Esophagus muscularis mucosa (tissue), 4 donors: ENCODE measurements around the gene PODXL2. TPM values are rescaled to one million over a fixed set of nuclear protein-coding genes. Genes with fewer than 3 reads are reported as not detected.

Experiments
- DNase-seq: peaks from one replicate; pipeline ENCODE4 v3.0.0-alpha.2; 2017; ENCODE audit errors: extremely low spot score
- H3K27ac ChIP-seq, 4 donors: fragments of 200-600 bp; sonication (generic); replicated peaks in 1 of 4; 1 replicate in 3 of 4; 2 replicates in 1 of 4; pipeline ENCODE4 v1.5.1; 2016 to 2019; ENCODE audit warnings: mild to moderate bottlenecking in 1 of 4
- H3K27me3 ChIP-seq, 4 donors: fragments of 200-600 bp; sonication (generic); one replicate each; pipeline versions ENCODE4 v1.5.1 to v1.6.0; 2016 to 2019
- H3K36me3 ChIP-seq, 4 donors: fragments of 200-600 bp; sonication (generic); one replicate each; pipeline ENCODE4 v1.5.1; 2016 to 2019
- H3K4me1 ChIP-seq, 4 donors: fragments of 200-600 bp; sonication (generic); one replicate each; pipeline ENCODE4 v1.5.1; 2016 to 2019
- H3K4me3 ChIP-seq, 4 donors: fragments of 200-600 bp; sonication (generic); 1 replicate in 2 of 4; 2 replicates in 2 of 4; pipeline ENCODE4 v1.5.1; 2016 to 2019; ENCODE audit warnings: mild to moderate bottlenecking in 4 of 4, moderate library complexity in 1 of 4
- H3K9me3 ChIP-seq, 4 donors: fragments of 200-600 bp; sonication (generic); 1 replicate in 3 of 4; 2 replicates in 1 of 4; pipeline ENCODE4 v1.5.1; 2016 to 2019
- CTCF ChIP-seq, 3 experiments: fragments of 200-600 bp in 2 of 3; fragments of 450-650 bp in 1 of 3; sonication (generic) in 2 of 3; IDR thresholded peaks; one replicate each; pipeline ENCODE4 v1.5.1; 2017 to 2019; ENCODE audit warnings: antibody characterized with exemption in 3 of 3, mild to moderate bottlenecking in 2 of 3, moderate library complexity in 1 of 3
- EP300 ChIP-seq: sonication (generic); formaldehyde crosslinking; IDR thresholded peaks from one replicate; pipeline ENCODE4 v1.6.1; 2017; ENCODE audit warnings: antibody characterized with exemption
- POLR2A ChIP-seq: fragments of 450-650 bp; IDR thresholded peaks from one replicate; pipeline ENCODE4 v1.6.1; 2017; ENCODE audit warnings: antibody characterized with exemption, moderate library complexity, mild to moderate bottlenecking, low read depth
- POLR2AphosphoS5 ChIP-seq, 2 donors: sonication (generic); formaldehyde crosslinking; IDR thresholded peaks; one replicate each; pipeline ENCODE4 v1.6.1; 2017; ENCODE audit warnings: antibody characterized with exemption in 2 of 2
- WGBS: methylation state at CpG from one replicate; pipeline ENCODE4 v1.1.5; 2018; 5-methylcytosine and 5-hydroxymethylcytosine counted together
- intact Hi-C: fragments of 100-400 bp; cut with DNase I; formaldehyde crosslinking; loops from one replicate; pipeline ENCODE4 v1.15.1; 2023
- total RNA-seq, 4 donors: library from RNA; depleted of rRNA; stranded (reverse); fragments of >200 nt; gene quantifications; one replicate each; pipeline versions ENCODE4 v1.1.0 to v1.2.1, GENCODE V29; 2016

The PODXL2 gene
- total RNA-seq, 4 donors from 2014 or later: 1.7 to 3.1 (median 2.5) TPM

GRCh38 chr3:127590593-127591465 is 38.2 kb upstream of the PODXL2 start, which contains the start of gene TPRA1:
TSS of gene TPRA1 (minus strand) at chr3:127590733. CDS start at chr3:127580146, 10,587 bp downstream.
- peak within 1 kb of the TSS; percentile 88 to 97 (median 94) for H3K27ac ChIP-seq
- peak; percentile 97 for DNase-seq
- intact Hi-C loops: no loop called here
- TF ChIP-seq POLR2AphosphoS5 (IDR thresholded peaks at IDR 0.05) (peak; percentile 66 to 76), POLR2A (no peak), CTCF (IDR thresholded peaks at IDR 0.05) (peak in 2 of 3 experiments; percentile 6 to 42), EP300 (no peak)
- peaks cover 38 to 52% (median 51%) of the 10 kb centered on the region in 4 donors for H3K4me1 ChIP-seq
- H3K9me3 ChIP-seq: no peaks in the 10 kb centered on the region
- WGBS: 1% methylated on average over 24 of the region's 72 CpGs
- H3K4me3 ChIP-seq: peak within 1 kb of the TSS; percentile 87 to 97 (median 92)
- peaks cover 0 to 3% (median 0%) of the 10 kb centered on the region in 4 donors for H3K36me3 ChIP-seq
- H3K27me3 ChIP-seq: no peaks in the 10 kb centered on the region

DNA sequence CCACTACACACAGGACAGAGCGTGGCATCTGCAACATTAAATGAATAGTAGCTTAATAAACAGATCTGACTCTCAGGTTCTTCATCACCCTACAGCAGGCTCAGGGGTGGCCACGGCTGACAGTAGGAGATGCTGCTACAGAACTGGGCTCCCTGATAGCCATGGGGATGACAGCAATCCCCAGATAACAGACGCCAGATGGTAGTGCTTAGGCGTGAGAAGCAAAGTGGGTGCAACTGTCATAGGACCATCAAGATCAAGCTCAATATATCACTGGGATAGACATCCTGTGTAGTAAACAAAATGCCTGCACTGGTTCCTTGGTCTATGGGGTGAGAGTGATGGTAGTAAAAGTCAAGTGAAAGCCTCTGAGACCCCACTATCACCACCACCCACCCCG is 35.8 kb upstream of the PODXL2 start:
- no peaks in the 10 kb centered on the region for H3K9me3 ChIP-seq
- H3K27ac ChIP-seq: no peak overlapping the region
- no peak overlapping the region for H3K4me3 ChIP-seq
- H3K36me3 ChIP-seq: no peaks in the 10 kb centered on the region
- no peak for DNase-seq
- H3K4me1 ChIP-seq: peaks cover 27 to 35% (median 34%) of the 10 kb centered on the region in 4 donors
- no peaks in the 10 kb centered on the region for H3K27me3 ChIP-seq
- TF ChIP-seq EP300 (no peak), POLR2A (no peak), CTCF (IDR thresholded peaks at IDR 0.05) (no peak), POLR2AphosphoS5 (IDR thresholded peaks at IDR 0.05) (no peak)
- WGBS: 87% methylated on average over 5 of the region's 5 CpGs
- intact Hi-C loops: no loop called here

DNA sequence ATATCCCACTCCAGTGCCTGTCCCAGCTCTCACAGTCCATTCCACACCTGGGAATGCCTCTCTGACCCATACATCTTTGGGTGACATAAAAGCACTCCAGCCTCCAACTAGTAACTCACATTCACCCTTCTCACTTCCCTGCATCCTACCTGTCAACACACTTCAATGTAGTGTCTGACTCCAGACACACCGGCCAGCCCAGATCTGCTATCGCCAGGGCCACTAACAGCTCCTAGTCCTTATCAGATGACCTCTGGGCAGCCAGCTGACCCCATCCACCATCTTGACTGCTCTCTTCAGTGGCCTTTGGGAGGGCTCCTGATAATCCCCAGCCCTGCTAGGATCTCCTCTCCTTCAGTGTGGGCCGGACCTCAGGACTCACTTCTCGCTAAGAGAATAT is 33.7 kb upstream of the PODXL2 start:
- Histone ChIP-seq H3K27me3 (no peaks in the 10 kb centered on the region), H3K9me3 (no peaks in the 10 kb centered on the region), H3K4me1 (peaks cover 16 to 31% (median 28%) of the 10 kb centered on the region in 4 donors), H3K36me3 (peaks cover 0 to 3% (median 0%) of the 10 kb centered on the region in 4 donors), H3K4me3 (no peak overlapping the region), H3K27ac (no peak overlapping the region)
- no peak for TF ChIP-seq CTCF (IDR thresholded peaks at IDR 0.05)
- TF ChIP-seq EP300: no peak
- TF ChIP-seq POLR2A: no peak
- no peak for TF ChIP-seq POLR2AphosphoS5 (IDR thresholded peaks at IDR 0.05)
- intact Hi-C loops: no loop called here
- no peak for DNase-seq
- 68% methylated on average over 4 of the region's 4 CpGs for WGBS

GRCh38 chr3:127597020-127597771 is 31.8 kb upstream of the PODXL2 start:
- Histone ChIP-seq H3K4me1 (peaks cover 8 to 19% (median 16%) of the 10 kb centered on the region in 4 donors), H3K36me3 (peaks cover 0 to 4% (median 0%) of the 10 kb centered on the region in 4 donors), H3K27ac (peak overlapping the region in 1 of 4 donors; percentile 74), H3K27me3 (no peaks in the 10 kb centered on the region), H3K9me3 (no peaks in the 10 kb centered on the region), H3K4me3 (peak overlapping the region in 3 of 4 donors; percentile 63 to 66 (median 65))
- WGBS: 72% methylated on average over 12 of the region's 12 CpGs
- no peak for TF ChIP-seq CTCF (IDR thresholded peaks at IDR 0.05)
- no peak for TF ChIP-seq POLR2AphosphoS5 (IDR thresholded peaks at IDR 0.05)
- DNase-seq: no peak
- intact Hi-C loops: no loop called here
